Measurements from ENCODE around the gene TMEM253. TPM values are rescaled to one million over a fixed set of nuclear protein-coding genes. Genes with fewer than 3 reads are reported as not detected.

Gene TMEM253
- total RNA-seq, 6 experiments from 2014 or later, result 0.18 to 0.35 TPM; not detected in 4

DNA sequence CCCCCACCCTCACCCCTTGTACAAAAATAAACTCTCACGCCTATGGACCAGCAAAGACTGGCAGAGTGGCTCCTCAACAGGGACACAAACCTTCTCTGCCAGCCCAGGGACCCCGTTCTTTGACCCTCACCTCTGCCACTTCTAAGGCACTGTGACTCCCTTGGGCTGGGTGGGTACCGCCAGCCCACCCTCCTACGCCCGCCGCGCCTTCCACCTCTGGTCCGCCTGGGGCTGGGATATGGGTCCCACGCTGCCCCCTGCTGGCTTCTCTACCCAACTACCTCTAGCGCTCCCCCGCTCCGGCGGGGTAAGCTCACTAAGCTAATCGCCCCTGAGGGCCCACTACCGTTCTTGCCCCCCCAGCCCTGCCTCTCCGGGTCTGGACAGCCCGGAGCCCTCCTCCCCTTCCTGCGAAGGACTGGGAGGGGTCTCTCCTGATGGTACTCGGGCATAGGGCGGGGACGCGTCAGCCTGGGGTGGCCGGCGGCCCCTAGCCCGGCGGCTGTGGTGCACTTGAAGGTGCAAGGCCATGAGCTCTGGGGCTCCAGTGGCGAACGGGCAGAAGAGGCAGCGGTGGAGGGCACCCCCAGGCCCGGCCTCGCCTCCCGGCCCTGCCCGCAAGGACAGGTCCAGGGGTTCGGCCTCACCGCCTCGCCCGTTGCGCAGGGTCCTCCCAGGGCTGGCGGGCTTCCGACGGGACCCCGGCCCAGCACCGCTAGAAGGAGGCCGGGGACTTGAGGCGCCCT lies 10.5 kb upstream of the TMEM253 start:
- no peak overlapping the region for H3K27ac Mint-ChIP-seq
- no peak overlapping the region for H3K4me3 Mint-ChIP-seq
- no peaks in the 10 kb centered on the region for H3K9me3 Mint-ChIP-seq

GRCh38 chr14:21090940-21091663 lies 9.8 kb upstream of the TMEM253 start:
- Mint-ChIP-seq H3K27ac (no peak overlapping the region), H3K9me3 (no peaks in the 10 kb centered on the region), H3K27me3 (ENCODE audit: insufficient read depth) (peaks cover 11% of the 10 kb centered on the region), H3K4me1 (ENCODE audit: low read depth) (peaks cover 43% of the 10 kb centered on the region), H3K4me3 (no peak overlapping the region), H3K36me3 (ENCODE audit: low read depth) (peaks cover 14% of the 10 kb centered on the region)
- TF ChIP-seq CTCF (IDR thresholded peaks at IDR 0.05), result no peak
- DNase-seq, result no peak

More for the DNA sequence above, 10.5 kb upstream of the TMEM253 start:
- H3K27me3 Mint-ChIP-seq (ENCODE audit: insufficient read depth), result peaks cover 14% of the 10 kb centered on the region
- DNase-seq, result no peak
- H3K4me1 Mint-ChIP-seq (ENCODE audit: low read depth), result peaks cover 43% of the 10 kb centered on the region
- H3K36me3 Mint-ChIP-seq (ENCODE audit: low read depth), result peaks cover 21% of the 10 kb centered on the region
- TF ChIP-seq CTCF (IDR thresholded peaks at IDR 0.05), result peak; percentile 80

DNA sequence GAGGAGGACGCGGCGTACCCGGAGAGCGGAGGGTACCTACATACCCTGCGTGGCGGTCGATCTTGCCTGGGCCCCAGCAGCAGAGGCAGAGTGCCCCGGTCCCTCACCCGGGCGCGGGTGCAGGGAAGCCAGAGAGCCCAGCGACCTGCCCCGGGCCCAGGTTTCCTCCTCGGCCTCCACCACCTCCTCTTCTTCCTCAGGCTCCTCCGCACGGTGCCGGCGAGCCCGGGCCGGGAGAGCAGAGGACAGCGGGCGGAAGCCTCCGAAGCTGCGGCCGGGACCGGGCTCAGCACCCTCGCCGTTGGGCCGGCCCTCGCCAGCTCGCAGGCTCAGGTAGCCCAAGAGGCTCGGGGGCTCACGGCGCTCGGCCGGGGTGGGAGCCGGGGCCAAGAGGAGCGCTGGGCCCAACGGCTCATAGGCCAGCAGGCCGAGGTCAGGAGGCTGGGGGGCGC lies 9.0 kb upstream of the TMEM253 start:
- Mint-ChIP-seq H3K36me3 (ENCODE audit: low read depth) (peaks cover 6% of the 10 kb centered on the region), H3K27me3 (ENCODE audit: insufficient read depth) (peaks cover 9% of the 10 kb centered on the region), H3K4me3 (no peak overlapping the region), H3K4me1 (ENCODE audit: low read depth) (peaks cover 40% of the 10 kb centered on the region), H3K9me3 (no peaks in the 10 kb centered on the region), H3K27ac (no peak overlapping the region)
- TF ChIP-seq CTCF (IDR thresholded peaks at IDR 0.05), result no peak
- DNase-seq, result no peak

- peak; percentile 100 for TF ChIP-seq CTCF (IDR thresholded peaks at IDR 0.05)
- H3K36me3 Mint-ChIP-seq (ENCODE audit: low read depth), result 0 out of 2 replicates have a peak, but pooled peaks cover 5% of the 10 kb centered on the region
- no peaks in the 10 kb centered on the region for H3K9me3 Mint-ChIP-seq
- H3K4me1 Mint-ChIP-seq (ENCODE audit: low read depth), result peaks cover 40% of the 10 kb centered on the region
- H3K27ac Mint-ChIP-seq, result peak overlapping the region; percentile 64; the same call in 1 of the 2 replicates
- H3K27me3 Mint-ChIP-seq (ENCODE audit: insufficient read depth), result peaks cover 7% of the 10 kb centered on the region
- no peak overlapping the region; the same call in 1 of the 2 replicates for H3K4me3 Mint-ChIP-seq
- peak; percentile 45 for DNase-seq
These were observed 8.4 kb upstream of the TMEM253 start for GRCh38 chr14:21092273-21093011.

DNA sequence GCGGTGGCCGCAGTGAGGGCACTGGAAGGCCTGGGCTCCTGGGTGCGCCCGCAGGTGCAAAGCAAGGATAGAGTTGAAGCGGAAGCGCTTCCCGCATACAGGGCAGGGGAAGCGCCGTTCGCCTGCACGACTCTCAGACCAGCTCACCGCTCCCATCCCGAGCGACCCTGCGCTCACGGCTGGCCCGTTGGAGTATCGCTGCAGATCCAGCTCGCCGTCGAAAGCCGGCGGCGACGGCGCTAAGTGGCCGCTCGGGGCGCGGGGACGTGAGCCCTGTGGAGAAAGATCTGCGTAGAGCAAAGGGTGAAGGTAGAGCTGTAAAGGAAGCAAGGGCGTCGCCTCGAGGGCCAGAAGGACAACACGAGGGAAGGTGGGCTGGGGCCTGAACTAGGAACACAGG lies 7.8 kb upstream of the TMEM253 start:
- H3K4me3 Mint-ChIP-seq, result no peak overlapping the region
- no peaks in the 10 kb centered on the region for H3K9me3 Mint-ChIP-seq
- peaks cover 7% of the 10 kb centered on the region for H3K27me3 Mint-ChIP-seq (ENCODE audit: insufficient read depth)
- 0 out of 2 replicates have a peak, but pooled peaks cover 5% of the 10 kb centered on the region for H3K36me3 Mint-ChIP-seq (ENCODE audit: low read depth)
- DNase-seq, result no peak
- no peak overlapping the region for H3K27ac Mint-ChIP-seq
- no peak for TF ChIP-seq CTCF (IDR thresholded peaks at IDR 0.05)
- peaks cover 35% of the 10 kb centered on the region for H3K4me1 Mint-ChIP-seq (ENCODE audit: low read depth)

All from HFFc6 (cell line).